Peyer's patch (tissue), 4 donors: ENCODE measurements around the gene SLK.

Experiments used
- CTCF ChIP-seq, 6 experiments: fragments of 450-650 bp in 4 of 6; fragments of 200-600 bp in 2 of 6; sonication (generic) in 1 of 6; IDR thresholded peaks; one replicate each; pipeline ENCODE4 v1.5.1; 2017 to 2019; ENCODE audit warnings: antibody characterized with exemption in 6 of 6, mild to moderate bottlenecking in 3 of 6, moderate library complexity in 1 of 6
- POLR2A ChIP-seq, 2 donors: fragments of 450-650 bp; IDR thresholded peaks; one replicate each; pipeline ENCODE4 v1.5.1; 2017; ENCODE audit warnings: antibody characterized with exemption in 2 of 2, mild to moderate bottlenecking in 2 of 2, moderate library complexity in 2 of 2

- TF ChIP-seq CTCF (IDR thresholded peaks at IDR 0.05): no peak
- no peak for TF ChIP-seq POLR2A (IDR thresholded peaks at IDR 0.05)
Observed at GRCh38 chr10:103928784-103929183, 38.2 kb upstream of the SLK start.
